ENCODE results near the gene PCCA.

The PCCA gene

GRCh38 chr13:100508996-100509395 lies 420.1 kb downstream of the PCCA start:
- Histone ChIP-seq H3K9me3 (ENCODE audit: insufficient read depth, low read length) (no peaks in the 10 kb centered on the region), H4K20me1 (ENCODE audit: insufficient read depth, low read length) (no peaks in the 10 kb centered on the region), H3K4me2 (ENCODE audit: low read length) (no peak overlapping the region), H3K9ac (ENCODE audit: low read length) (no peak overlapping the region), H2AFZ (ENCODE audit: low read depth, low read length) (no peak overlapping the region), H3K4me1 (ENCODE audit: low read length) (peaks cover 45% of the 10 kb centered on the region), H3K27me3 (ENCODE audit: low read depth, low read length) (no peaks in the 10 kb centered on the region), H3K27ac (ENCODE audit: low read length) (no peak overlapping the region), H3K36me3 (replicated peaks; ENCODE audit: low read depth, low read length) (no peaks in the 10 kb centered on the region), H3K4me3 (ENCODE audit: low read length) (no peak overlapping the region), H3K79me2 (ENCODE audit: low read length) (no peaks in the 10 kb centered on the region)
- TF ChIP-seq, protein P1, sequence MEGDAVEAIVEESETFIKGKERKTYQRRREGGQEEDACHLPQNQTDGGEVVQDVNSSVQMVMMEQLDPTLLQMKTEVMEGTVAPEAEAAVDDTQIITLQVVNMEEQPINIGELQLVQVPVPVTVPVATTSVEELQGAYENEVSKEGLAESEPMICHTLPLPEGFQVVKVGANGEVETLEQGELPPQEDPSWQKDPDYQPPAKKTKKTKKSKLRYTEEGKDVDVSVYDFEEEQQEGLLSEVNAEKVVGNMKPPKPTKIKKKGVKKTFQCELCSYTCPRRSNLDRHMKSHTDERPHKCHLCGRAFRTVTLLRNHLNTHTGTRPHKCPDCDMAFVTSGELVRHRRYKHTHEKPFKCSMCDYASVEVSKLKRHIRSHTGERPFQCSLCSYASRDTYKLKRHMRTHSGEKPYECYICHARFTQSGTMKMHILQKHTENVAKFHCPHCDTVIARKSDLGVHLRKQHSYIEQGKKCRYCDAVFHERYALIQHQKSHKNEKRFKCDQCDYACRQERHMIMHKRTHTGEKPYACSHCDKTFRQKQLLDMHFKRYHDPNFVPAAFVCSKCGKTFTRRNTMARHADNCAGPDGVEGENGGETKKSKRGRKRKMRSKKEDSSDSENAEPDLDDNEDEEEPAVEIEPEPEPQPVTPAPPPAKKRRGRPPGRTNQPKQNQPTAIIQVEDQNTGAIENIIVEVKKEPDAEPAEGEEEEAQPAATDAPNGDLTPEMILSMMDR (IDR thresholded peaks at IDR 0.05; ENCODE audit: low read depth, low read length), result no peak
- no peak for TF ChIP-seq EZH2phosphoT487 (IDR thresholded peaks at IDR 0.05; ENCODE audit: low read depth)

DNA sequence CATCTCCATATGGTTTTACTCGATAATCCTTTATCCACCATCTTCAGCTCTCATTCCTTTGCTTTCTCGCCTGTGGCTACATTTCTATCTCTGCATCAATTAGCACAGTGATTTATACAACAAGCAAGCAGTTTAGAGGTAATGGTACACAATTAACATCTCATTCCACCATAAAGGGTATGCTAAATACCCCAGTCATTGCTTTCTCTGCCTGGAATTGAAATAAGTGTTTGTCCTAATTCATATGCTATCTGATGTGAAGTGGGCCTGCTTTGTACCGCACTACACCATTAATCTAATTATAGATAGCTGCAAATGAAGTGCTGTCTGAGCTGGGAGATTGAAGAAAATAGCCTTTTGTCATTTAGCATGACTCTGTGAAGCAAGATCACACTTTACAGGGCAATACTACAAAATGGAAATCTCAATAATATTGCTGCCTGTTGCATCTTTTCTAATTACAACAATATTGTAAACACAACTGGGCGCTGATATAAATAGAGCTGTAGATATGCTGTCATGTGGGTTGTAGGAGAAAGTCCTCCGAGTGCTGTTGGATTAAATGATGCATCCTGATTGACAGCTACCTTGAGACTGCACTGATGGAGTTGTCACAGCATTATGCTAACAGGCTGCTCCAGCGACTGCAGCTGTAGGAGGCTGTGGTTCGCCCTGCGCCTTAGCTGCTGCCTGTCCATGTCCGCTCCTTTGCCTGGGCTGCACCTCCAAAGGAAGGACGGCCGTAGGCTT lies 421.5 kb downstream of the PCCA start:
- Histone ChIP-seq H3K4me2 (ENCODE audit: low read length) (no peak overlapping the region), H3K4me3 (ENCODE audit: low read length) (no peak overlapping the region), H3K27me3 (ENCODE audit: low read depth, low read length) (no peaks in the 10 kb centered on the region), H3K9ac (ENCODE audit: low read length) (no peak overlapping the region), H3K36me3 (replicated peaks; ENCODE audit: low read depth, low read length) (no peaks in the 10 kb centered on the region), H3K4me1 (ENCODE audit: low read length) (peaks cover 48% of the 10 kb centered on the region), H4K20me1 (ENCODE audit: insufficient read depth, low read length) (no peaks in the 10 kb centered on the region), H3K79me2 (ENCODE audit: low read length) (no peaks in the 10 kb centered on the region), H3K27ac (ENCODE audit: low read length) (no peak overlapping the region), H2AFZ (ENCODE audit: low read depth, low read length) (no peak overlapping the region), H3K9me3 (ENCODE audit: insufficient read depth, low read length) (no peaks in the 10 kb centered on the region)
- TF ChIP-seq, protein P1 (IDR thresholded peaks at IDR 0.05; ENCODE audit: low read depth, low read length), result no peak
- no peak for TF ChIP-seq EZH2phosphoT487 (IDR thresholded peaks at IDR 0.05; ENCODE audit: low read depth)

DNA sequence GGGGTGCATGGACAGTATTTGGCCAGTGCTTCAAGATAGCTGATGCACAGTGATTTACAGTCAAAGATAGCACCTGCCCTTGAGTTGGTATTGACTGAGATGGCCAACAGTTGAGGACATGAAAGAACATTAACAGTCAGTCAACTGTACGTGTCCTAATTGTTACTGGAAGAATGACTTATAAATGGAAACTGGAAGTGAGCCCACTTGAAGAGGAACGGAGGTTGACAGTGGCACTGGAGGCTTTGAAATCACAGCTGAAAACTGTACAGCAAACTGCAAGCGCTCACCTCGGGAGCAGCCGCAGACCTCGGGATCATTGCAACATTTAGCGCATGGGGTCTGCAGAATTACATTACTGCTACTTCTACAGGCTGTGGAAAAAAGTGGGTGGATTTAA lies 422.6 kb downstream of the PCCA start:
- Histone ChIP-seq H4K20me1 (ENCODE audit: insufficient read depth, low read length) (no peaks in the 10 kb centered on the region), H3K27me3 (ENCODE audit: low read depth, low read length) (no peaks in the 10 kb centered on the region), H3K4me1 (ENCODE audit: low read length) (peaks cover 38% of the 10 kb centered on the region), H3K36me3 (replicated peaks; ENCODE audit: low read depth, low read length) (no peaks in the 10 kb centered on the region), H3K27ac (ENCODE audit: low read length) (no peak overlapping the region), H3K79me2 (ENCODE audit: low read length) (no peaks in the 10 kb centered on the region), H3K9me3 (ENCODE audit: insufficient read depth, low read length) (no peaks in the 10 kb centered on the region), H3K4me2 (ENCODE audit: low read length) (no peak overlapping the region), H2AFZ (ENCODE audit: low read depth, low read length) (no peak overlapping the region), H3K4me3 (ENCODE audit: low read length) (no peak overlapping the region), H3K9ac (ENCODE audit: low read length) (no peak overlapping the region)
- no peak for TF ChIP-seq EZH2phosphoT487 (IDR thresholded peaks at IDR 0.05; ENCODE audit: low read depth)
- TF ChIP-seq, protein P1 (IDR thresholded peaks at IDR 0.05; ENCODE audit: low read depth, low read length), result no peak

DNA sequence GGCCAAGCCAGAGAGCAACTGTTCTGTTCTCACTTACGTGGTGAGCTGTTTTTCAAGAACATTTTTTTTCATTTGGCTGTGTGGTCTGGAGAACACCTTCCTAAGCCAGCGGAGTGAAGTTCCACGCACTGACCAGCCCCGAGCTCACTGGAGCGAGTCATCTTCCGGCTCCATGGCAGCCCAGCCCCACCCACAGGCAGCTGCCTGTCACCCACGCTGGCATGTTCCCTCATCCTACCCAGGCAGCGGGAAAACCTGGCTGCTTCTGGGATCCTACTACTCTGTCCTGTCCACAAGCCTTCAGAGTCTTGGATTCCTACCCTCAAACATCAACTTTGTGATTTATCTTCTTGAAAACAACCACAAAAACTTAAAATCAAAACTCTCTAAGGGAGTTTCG lies 423.5 kb downstream of the PCCA start:
- TF ChIP-seq, protein P1 (IDR thresholded peaks at IDR 0.05; ENCODE audit: low read depth, low read length), result no peak
- TF ChIP-seq EZH2phosphoT487 (IDR thresholded peaks at IDR 0.05; ENCODE audit: low read depth), result no peak
- Histone ChIP-seq H3K4me1 (ENCODE audit: low read length) (peaks cover 38% of the 10 kb centered on the region), H3K27ac (ENCODE audit: low read length) (no peak overlapping the region)

More for the DNA sequence above, 423.5 kb downstream of the PCCA start:
- Histone ChIP-seq H3K27me3 (ENCODE audit: low read depth, low read length) (no peaks in the 10 kb centered on the region), H2AFZ (ENCODE audit: low read depth, low read length) (no peak overlapping the region), H3K36me3 (replicated peaks; ENCODE audit: low read depth, low read length) (no peaks in the 10 kb centered on the region), H4K20me1 (ENCODE audit: insufficient read depth, low read length) (no peaks in the 10 kb centered on the region), H3K4me2 (ENCODE audit: low read length) (no peak overlapping the region), H3K9ac (ENCODE audit: low read length) (no peak overlapping the region), H3K4me3 (ENCODE audit: low read length) (no peak overlapping the region), H3K79me2 (ENCODE audit: low read length) (no peaks in the 10 kb centered on the region), H3K9me3 (ENCODE audit: insufficient read depth, low read length) (no peaks in the 10 kb centered on the region)
